HG03095 (cell line): Measurements from ENCODE around the gene OR51M1.
A peak's percentile ranks its signal among the peaks of the same experiment; 100 is the strongest.

Source experiments
- ATAC-seq: cut with Tn5 transposase; IDR thresholded peaks from one replicate; pipeline ENCODE4 v1.9.1; 2021; ENCODE audit warnings: moderate library complexity; ENCODE audit not compliant: unreplicated experiment

The OR51M1 gene

DNA sequence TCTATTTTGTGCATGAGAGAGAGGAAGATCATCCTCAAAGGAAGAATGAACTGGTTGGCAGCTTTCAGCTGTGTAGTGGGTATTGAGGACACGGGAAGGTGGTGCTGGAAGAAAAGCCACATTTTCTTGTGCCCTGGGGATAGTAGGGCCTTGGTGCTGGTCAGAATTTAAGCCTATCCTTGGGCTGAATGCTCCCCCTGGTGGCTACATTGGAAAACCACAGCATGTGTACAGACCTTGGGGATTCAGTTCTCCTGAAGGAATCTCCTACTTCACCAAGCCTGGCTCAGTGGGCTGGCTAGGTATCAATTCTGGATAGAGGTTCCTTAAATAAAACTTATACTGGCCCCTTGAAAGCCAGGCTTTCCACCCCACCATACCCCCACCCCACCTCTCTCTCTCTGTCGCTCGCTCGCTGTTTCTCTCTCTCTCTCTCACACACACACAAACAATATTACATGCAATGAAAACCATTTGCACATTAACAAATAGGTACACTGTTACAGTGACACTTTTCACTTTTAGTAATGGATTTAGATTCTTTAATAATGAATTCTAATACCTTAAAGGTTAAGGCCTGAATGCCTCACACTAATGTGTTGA lies 2.8 kb upstream of the OR51M1 start:
- ATAC-seq: peak; percentile 75

DNA sequence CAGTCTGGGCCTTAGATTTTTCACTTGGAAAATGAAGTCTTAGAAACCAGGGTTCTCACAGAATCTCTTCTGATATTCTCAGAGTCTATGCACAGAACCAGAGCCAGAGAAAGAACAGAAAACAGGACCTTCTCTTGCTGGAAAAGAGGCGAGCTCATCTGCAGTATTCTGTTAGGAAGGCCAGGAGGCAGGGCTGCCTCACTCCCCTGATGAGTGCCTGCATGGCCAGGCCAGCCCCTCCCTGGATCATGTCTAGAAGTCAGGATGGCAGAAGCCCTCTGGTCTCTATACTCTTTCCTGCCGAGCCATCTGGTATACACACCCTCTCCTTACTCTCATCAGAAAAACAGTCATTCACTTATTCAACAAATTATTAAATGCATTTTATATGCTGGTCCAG lies 723 bp downstream of the OR51M1 start:
- no peak for ATAC-seq

DNA sequence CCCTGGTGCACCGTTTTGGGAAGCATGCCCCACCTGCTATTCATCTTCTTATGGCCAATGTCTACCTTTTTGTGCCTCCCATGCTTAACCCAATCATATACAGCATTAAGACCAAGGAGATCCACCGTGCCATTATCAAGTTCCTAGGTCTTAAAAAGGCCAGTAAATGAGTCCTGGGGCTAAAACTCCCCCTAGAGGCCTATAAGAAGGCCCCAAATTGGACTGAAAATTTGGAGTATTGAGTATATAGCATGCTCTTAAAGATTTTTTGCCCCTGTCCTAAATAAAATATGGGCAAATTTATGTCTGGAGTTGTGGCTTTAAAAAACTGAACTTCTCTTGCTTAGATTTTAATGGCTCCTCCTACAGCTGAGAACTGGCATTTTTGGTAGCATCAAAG lies 6.6 kb downstream of the OR51M1 start:
- ATAC-seq: no peak

DNA sequence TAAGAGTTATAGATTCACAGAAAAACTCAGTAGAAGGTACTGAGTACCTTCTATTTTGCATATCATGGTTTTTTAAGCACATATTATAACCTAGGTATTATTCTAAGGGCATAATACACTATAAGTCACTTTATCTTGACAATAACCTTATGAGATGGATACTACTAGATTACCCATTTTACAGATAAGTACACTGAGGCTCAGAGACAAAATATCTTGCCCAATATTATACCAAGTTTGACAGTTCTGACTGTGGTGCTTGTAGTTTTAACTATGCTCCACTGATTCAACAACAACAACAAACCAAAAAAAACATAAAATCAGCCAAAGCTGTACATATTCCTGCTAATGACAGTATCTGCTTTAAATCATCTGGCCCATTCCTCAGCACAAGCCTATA lies 10.5 kb downstream of the OR51M1 start:
- ATAC-seq: no peak

DNA sequence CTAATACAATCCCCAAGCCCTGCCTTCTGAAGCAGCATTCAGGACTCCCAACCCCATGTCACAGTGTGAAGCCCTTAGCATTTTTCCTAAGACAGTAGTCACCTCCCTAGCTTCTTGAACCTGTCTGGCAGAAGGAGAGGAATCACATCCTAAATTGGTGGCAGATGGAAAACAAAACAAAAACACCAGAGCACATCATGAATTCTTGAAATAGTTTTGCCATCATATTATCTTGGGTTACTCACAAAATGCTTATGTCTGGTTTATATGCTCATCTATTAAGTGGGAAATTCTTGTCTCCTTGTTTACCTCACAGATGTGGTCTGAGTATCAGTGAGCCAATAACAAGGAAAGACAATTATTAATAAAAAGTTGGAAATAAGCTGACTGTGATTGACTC lies 15.3 kb downstream of the OR51M1 start:
- no peak for ATAC-seq

DNA sequence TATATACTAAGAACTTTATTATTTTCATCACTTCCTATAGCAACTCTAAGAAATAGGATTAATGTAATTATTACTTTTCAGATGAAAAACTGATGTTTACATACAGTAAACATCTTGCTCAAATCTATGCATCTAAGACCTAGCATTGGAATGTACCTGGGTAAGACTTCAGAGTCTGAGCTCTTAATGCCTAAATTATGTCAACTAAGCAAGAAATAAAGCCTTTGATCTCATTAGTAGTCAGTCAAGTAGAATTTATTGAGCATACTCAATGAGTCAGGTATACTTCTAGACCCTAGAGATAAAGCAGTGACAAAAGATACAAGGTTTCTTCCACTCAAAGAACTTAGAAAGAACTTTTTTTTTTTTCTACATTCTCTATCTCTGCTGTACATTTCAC lies 21.6 kb downstream of the OR51M1 start:
- no peak for ATAC-seq

DNA sequence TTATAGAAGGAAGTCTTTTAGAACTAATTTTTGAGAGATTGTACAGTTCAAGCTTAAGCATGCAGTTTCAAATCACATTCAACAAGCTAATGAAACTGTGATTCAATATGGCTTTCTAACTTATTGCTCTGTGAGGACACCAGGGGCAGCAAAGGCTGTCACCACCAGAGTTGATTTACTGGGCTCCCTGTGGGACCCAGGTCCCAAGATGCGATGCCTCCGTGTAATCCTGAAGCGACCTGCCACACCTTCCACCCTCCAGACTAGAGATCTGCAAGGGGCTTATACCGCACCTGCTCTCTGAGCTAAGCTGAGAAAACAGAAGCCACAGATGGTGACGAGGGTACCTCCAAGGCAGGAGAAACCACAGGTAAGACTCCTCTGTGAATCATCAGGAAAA lies 37.4 kb downstream of the OR51M1 start:
- no peak for ATAC-seq

DNA sequence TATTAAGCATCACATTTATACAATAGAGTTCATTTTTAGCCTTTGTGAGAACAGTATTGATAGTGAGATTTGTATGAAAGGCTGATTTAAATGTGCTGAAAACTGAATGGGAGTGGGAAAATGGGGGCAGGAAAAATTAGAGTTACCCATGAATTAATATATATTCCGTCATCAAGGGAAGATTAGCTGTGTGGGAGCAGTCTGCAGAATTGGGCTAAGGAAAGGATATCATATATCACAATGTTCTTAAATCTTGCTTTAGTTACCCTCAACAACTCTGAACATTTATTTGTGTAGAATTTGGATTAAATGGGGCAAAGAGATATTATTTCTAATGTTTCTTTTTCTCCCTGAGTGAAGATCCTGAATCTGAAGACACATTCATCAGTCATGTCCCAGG lies 38.2 kb downstream of the OR51M1 start, which contains the start of gene OR51Q1:
TSS of gene OR51Q1 (plus strand) at position 301 of the 400 bp plus-strand sequence. CDS start at position 391, 90 bp downstream.
- ATAC-seq: no peak

DNA sequence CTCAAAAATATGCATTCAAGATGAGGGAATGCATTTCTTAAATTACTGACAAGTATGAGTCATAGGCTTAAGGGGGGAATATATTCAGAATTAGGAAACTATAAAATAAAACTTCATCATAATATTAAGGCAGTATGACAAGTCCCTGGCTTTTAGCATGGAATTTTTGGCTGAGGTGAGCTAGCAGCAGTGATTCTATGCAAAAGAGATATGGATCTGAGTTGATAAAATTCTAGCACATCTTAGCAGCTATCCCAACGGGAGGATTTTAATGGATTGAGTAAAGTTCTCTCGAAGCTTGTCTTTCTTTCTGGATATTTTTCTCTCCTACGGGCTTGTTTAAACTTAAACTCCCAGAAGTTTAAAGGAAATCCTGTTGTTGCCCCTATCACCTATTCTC lies 39.5 kb downstream of the OR51M1 start:
- no peak for ATAC-seq

DNA sequence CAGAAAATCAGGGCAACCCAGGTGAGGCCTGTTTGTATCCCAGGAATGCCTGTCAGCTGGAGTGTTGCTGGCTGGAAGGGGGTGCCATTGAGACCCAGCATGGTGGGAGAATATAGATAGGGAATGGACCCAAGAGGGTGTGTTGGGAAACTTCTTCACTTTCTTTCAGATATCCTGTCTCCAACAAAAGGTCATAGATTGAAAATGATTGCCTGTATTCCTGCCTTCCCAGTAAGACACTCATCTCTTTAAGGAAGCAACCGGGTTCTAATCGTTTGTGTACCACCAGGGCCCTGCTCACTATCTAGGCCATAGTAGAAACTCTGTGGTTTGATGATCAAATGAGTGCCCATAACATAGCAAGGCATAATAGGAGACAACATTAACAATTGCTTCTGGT lies 57.8 kb downstream of the OR51M1 start, which contains the start of gene OR51I1:
TSS of gene OR51I1 (minus strand) at position 101 of the 400 bp plus-strand sequence. CDS start at position 101, 0 bp downstream.
- ATAC-seq: no peak
